GM19025 (cell line): ENCODE measurements around the gene IRF2.
"Not testable (repeated sequence)": the region's sequence is repeated elsewhere in the genome, so short reads cannot be mapped to it uniquely, and the experiment has no call there.

Experiments used
- ATAC-seq: cut with Tn5 transposase; IDR thresholded peaks from one replicate; pipeline ENCODE4 v1.9.1; 2021; ENCODE audit warnings: mild to moderate bottlenecking, low read depth, moderate library complexity; ENCODE audit not compliant: unreplicated experiment

Gene IRF2

GRCh38 chr4:184395451-184395917 lies 78.9 kb downstream of the IRF2 start:
- no peak for ATAC-seq

- no peak for ATAC-seq
Observed at GRCh38 chr4:184392748-184393559, 81.4 kb downstream of the IRF2 start.

GRCh38 chr4:184392316-184392715 lies 82.0 kb downstream of the IRF2 start:
- no peak for ATAC-seq

- no peak for ATAC-seq
Observed at GRCh38 chr4:184389978-184390900, 84.1 kb downstream of the IRF2 start.

DNA sequence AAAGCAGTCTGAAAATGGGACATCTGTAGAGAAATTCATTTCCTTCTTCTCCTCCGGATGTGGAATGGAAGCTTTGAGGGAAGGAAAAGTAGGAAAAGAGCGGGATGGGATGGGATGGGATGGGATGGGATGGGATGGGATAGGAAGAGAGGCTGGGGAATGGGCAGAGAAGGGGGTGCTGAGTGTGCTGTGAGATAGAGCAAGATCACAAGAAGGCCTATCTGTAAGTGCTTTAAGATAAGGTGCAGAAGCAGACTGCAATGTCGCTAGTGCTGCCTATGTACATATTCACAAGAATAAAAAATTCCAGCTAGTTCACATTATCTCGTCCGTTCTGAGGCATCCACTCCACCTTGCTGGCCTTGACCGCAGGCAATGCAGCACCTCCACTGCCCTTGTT lies 86.2 kb downstream of the IRF2 start:
- no peak for ATAC-seq

GRCh38 chr4:184387351-184387750 lies 87.0 kb downstream of the IRF2 start:
- no peak for ATAC-seq

GRCh38 chr4:184386271-184386781 lies 88.0 kb downstream of the IRF2 start:
- ATAC-seq = no peak

DNA sequence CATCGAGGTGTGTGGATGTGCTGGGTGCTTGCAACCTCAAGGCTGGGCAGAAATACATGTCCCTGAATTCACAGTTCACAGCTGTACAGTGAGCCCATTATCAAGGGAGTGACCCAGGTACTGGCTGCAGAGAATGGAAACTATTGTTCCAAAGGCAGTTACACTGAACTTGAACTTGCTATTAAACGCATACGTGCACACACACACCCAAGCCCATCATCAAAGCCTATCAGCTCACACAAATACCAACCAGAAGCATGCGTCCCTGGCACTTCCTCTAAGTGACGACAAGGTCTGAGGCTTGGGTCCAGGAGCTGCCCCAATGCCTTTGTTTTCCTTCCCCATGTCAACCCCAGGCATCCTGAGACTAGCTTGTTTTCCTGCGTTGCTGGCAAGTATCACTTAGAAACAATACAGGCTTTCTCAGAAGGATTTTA lies 88.6 kb downstream of the IRF2 start:
- no peak for ATAC-seq

DNA sequence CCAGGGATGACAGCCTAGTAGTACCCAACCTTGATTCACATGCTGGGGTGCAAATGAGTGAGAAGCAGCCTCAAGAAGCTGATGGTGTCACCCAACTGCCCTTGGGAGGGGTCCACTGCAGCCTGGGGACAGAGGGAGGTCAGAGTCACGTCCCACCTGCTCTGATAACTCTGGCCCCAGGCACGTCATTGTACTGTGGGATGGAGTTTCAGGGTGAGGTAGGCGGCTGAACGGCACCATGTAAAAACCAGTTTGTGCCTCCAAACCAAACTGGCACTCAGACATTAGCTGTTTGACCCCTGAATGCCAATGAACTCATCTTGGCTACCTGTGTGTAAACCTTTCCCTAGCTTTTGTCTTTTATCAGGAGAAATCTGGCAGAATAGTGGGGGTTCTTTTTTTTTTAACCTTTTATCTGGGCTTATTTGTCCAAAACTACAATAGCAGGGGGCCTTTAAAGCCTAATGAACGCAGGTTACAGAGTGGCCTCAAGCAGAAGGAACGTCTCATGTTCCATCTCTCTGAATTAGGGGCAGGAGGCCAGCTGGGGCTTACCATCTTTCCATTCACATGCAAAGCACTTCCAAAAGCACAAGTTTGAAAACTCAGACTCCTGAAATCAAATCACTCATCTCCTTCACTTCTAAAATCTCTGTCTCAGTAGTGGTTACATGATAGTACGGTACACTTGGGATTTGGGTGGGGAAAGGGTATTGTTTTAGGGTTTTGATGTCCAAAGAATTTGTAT lies 89.4 kb downstream of the IRF2 start:
- ATAC-seq = peak; percentile 10

DNA sequence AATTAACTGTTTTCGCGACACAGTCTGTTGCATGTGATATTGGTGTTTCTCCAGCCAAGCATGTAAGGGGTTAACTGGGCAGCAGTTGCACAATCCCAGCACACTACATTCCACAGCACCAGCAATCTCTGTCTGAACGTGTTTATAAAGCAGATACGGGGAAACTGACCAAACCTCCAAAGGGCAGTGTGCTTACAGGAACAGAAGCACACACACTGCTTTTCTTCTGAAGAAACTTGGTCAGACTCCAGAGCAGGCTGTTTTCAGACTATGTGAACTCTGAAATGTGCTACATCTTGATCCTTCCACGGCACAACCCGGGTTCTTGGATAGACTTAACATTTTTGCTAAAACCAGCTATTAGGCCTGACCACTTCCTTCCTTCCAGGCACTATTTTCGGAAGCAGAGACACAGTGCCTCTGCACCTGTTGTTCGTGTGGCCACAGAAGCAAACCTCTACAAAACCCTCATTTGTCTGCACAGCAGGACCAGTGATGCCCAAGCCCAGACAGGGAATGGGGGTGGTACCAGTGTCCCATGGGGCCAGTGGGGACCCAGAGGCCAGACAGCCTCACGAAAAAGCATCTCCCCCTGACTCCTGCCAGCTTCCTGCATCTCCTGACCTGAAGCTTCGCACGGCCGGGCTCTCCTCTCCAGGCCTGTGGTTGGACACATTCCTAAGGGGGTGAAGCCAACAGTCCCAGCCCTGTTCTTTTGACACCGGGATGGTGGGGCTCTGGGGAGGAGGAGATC lies 90.1 kb downstream of the IRF2 start:
- peak; percentile 78 for ATAC-seq

DNA sequence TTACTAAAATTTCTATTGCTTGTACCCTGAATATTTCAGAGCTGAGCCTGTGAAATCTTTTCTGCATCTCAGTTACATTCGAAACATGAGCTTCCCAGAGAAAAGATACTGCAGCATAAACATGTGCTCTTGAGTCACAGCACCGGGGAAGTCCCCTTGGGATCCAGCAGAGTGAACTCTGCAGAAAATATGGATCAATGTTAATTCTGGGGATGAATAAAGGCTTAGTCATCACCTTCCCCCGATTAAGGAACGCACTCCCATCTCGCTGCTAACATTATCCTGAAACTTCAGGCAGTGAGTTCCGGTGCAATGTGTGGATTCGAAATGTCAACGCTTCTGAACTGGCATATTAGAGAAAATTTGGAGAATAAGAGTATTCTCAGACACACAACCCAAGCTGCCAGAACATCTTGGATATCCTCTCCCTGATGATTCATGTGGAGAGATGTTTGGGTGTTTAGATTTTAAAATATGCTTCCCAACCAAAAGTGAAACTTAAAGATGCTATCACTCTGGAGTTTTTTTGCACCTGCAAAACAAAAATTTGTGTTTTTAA lies 90.8 kb downstream of the IRF2 start:
- ATAC-seq = no peak

- ATAC-seq = peak; percentile 26
Observed at GRCh38 chr4:184382189-184382846, 92.0 kb downstream of the IRF2 start.

GRCh38 chr4:184380707-184381106 lies 93.6 kb downstream of the IRF2 start:
- ATAC-seq = no peak

GRCh38 chr4:184380214-184380613 lies 94.1 kb downstream of the IRF2 start:
- not testable (repeated sequence) for ATAC-seq

GRCh38 chr4:184376923-184377322 lies 97.4 kb downstream of the IRF2 start:
- no peak for ATAC-seq

DNA sequence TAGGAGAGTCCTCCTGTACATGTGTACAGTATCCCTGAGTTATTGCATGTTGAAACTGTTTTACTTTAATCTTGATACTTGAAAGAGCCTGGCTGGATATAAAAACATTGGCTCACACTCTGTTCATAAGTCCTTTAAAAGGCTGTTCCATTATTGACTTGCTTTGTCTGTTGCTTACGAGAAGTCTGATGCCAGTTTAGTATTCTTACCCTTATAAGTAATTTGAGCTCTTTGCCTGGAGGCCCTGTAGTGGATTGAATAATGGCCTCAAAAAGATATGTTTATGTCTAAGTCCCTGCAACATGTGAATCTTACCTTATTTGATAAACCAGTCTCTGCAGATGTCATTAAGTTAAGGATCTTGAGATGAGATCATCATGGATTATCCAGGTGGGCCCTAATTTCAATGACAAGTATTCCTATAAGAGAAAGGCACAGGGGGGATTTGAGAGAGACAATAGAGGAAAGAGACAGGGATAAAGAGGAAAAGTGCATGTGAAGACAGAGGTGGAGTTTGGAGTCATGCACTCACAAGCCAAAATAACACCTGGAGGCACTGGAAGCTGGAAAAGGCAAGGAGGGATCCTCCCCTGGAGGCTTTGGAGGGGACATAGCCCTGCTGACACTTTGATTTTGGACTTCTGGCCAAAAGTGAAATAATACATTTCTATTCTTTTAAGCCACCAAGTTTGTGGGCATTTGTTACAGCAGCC lies 98.1 kb downstream of the IRF2 start:
- no peak for ATAC-seq

DNA sequence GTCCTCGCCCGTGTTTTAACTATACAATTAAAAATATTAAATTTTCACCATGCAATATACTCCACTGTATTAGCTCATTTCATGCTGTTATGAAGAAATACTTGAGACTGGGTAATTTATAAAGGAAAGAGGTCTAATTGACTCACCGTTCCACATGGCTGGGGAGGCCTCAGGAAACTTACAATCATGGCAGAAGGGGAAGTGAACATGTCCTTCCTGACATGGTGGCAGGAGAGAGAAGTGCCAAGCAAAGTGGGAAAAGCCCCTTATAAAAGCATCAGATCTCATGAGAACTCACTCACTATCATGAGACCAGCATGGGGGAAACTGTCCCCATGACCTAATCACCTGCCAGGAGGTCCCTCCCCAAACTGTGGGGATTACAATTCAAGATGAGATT lies 98.7 kb downstream of the IRF2 start:
- ATAC-seq = not testable (repeated sequence)

DNA sequence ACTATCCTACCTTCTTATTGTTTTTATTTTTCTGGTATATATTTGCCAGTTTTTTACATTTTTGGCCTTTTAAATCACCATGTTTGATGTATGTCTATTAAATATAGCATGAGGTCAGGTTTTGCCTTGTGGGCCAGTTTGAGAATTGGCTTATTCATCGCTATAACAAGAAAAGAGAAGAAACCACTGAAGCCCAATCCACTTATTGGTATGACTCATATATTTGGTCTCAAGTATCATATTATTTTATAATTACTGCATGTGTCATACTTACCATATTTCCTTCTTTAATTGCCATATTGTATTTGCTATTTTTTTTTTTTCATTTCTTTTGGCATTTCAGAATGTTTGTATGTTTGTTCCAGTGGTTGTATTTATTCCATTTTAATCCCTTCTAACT lies 99.3 kb downstream of the IRF2 start:
- no peak for ATAC-seq
